HuH-7 (cell line): ENCODE data around the gene DEDD.
"Not testable (repeated sequence)": the region's sequence is repeated elsewhere in the genome, so short reads cannot be mapped to it uniquely, and the experiment has no call there.

Experiments
- DNase-seq: peaks from one replicate; pipeline ENCODE4 v3.0.0; 2011; ENCODE audit warnings: low spot score

DEDD gene

GRCh38 chr1:161122967-161123366 is 9.5 kb downstream of the DEDD start:
- DNase-seq = no peak

- DNase-seq = no peak
These were observed 10.6 kb downstream of the DEDD start for GRCh38 chr1:161121834-161122233.

- DNase-seq = no peak
These were observed 11.3 kb downstream of the DEDD start for GRCh38 chr1:161121042-161121650.

- no peak for DNase-seq
These were observed 13.2 kb downstream of the DEDD start for GRCh38 chr1:161119092-161119903.

- peak; percentile 80 for DNase-seq
These were observed 14.5 kb downstream of the DEDD start, which contains the start of the genes NIT1 and PFDN2 for GRCh38 chr1:161117759-161118581. Gene NIT1 (plus strand): TSS chr1:161118105. CDS start chr1:161118177, 72 bp downstream. Gene PFDN2 (minus strand): TSS chr1:161118037. CDS start chr1:161118026, 11 bp downstream.

GRCh38 chr1:161115961-161116360 is 16.5 kb downstream of the DEDD start:
- not testable (repeated sequence) for DNase-seq

- no peak for DNase-seq
These were observed 17.2 kb downstream of the DEDD start for GRCh38 chr1:161115132-161115711.

- no peak for DNase-seq
These were observed 17.9 kb downstream of the DEDD start for GRCh38 chr1:161114556-161114955.

- DNase-seq = no peak
These were observed 18.6 kb downstream of the DEDD start for GRCh38 chr1:161113915-161114314.

GRCh38 chr1:161111527-161111926 is 20.9 kb downstream of the DEDD start:
- no peak for DNase-seq

- DNase-seq = no peak
These were observed 21.4 kb downstream of the DEDD start for GRCh38 chr1:161111117-161111516.

GRCh38 chr1:161106431-161106830 is 26.0 kb downstream of the DEDD start:
- DNase-seq = no peak

- DNase-seq = no peak
These were observed 31.9 kb downstream of the DEDD start for GRCh38 chr1:161100556-161100955.

- DNase-seq = no peak
These were observed 33.2 kb downstream of the DEDD start for GRCh38 chr1:161099090-161099802.

GRCh38 chr1:161098210-161099068 is 34.0 kb downstream of the DEDD start, which contains the start of gene KLHDC9:
Gene KLHDC9 (plus strand): TSS chr1:161098361. CDS start chr1:161098536, 175 bp downstream.
- peak; percentile 87 for DNase-seq

GRCh38 chr1:161096530-161096929 is 35.9 kb downstream of the DEDD start:
- no peak for DNase-seq

- no peak for DNase-seq
These were observed 36.5 kb downstream of the DEDD start for GRCh38 chr1:161096015-161096414.

- DNase-seq = no peak
These were observed 37.2 kb downstream of the DEDD start for GRCh38 chr1:161095230-161095629.

GRCh38 chr1:161094481-161094880 is 38.0 kb downstream of the DEDD start:
- no peak for DNase-seq

GRCh38 chr1:161092621-161093028 is 39.8 kb downstream of the DEDD start:
- no peak for DNase-seq
